A549 (cell line): Measurements from ENCODE around the gene CDKN2D. TPM values are rescaled to one million over a fixed set of nuclear protein-coding genes. Genes with fewer than 3 reads are reported as not detected.
"Not testable (repeated sequence)": the region's sequence is repeated elsewhere in the genome, so short reads cannot be mapped to it uniquely, and the experiment has no call there.

Experiments used
- ATAC-seq, 2 experiments: fragments of 200-7000 bp in 1 of 2; fragments of >200 bp in 1 of 2; cut with Nextera tagmentation in 1 of 2; cut with Tn5 transposase in 1 of 2; 3 replicates each; pipeline versions ENCODE4 v1.8.0 to v1.9.1; 2018 to 2020; ENCODE audit warnings: mild to moderate bottlenecking in 1 of 2, moderate library complexity in 1 of 2
- CTCF ChIA-PET: fragments of 300-600 bp; sonication (Branson Sonifier 250); formaldehyde crosslinking; extraction: SDS; loops from one replicate; lab custom pipeline; 2021; ENCODE audit warnings: antibody characterized with exemption, inconsistent platforms; lab: Yijun Ruan, JAX
- POLR2A ChIA-PET: fragments of 350-600 bp; formaldehyde crosslinking; extraction: SDS; loops from one replicate; lab custom pipeline; 2021; ENCODE audit warnings: antibody characterized with exemption, inconsistent platforms; lab: Yijun Ruan, JAX
- DNase-seq, 2 experiments: peaks; one replicate each; pipeline versions ENCODE4 v3.0.0 to v3.0.0-alpha.2; 2011 to 2016; ENCODE audit warnings: low read depth in 1 of 2, low spot score in 1 of 2
- FAIRE-seq: peaks from 2 replicates; lab custom pipeline; 2011; peaks lifted over from hg19 to GRCh38; lab: Jason Lieb, UNC
- H3K27ac ChIP-seq, 2 experiments: fragments of >200 bp; sonication (Bioruptor Twin); formaldehyde crosslinking; 3 replicates each; pipeline ENCODE4 v1.5.1; 2016 to 2017
- H3K4me1 ChIP-seq: fragments of >200 bp; sonication (Bioruptor Twin); formaldehyde crosslinking; 3 replicates; pipeline ENCODE4 v1.6.1; 2016
- H3K4me2 ChIP-seq: fragments of >200 bp; sonication (Bioruptor Twin); formaldehyde crosslinking; 3 replicates; pipeline ENCODE4 v1.6.1; 2016
- H3K4me3 ChIP-seq: fragments of >200 bp; sonication (Bioruptor Twin); formaldehyde crosslinking; 3 replicates; pipeline ENCODE4 v1.5.1; 2016
- H3K9me3 ChIP-seq: fragments of >200 bp; sonication (Bioruptor Twin); formaldehyde crosslinking; 3 replicates; pipeline ENCODE4 v1.6.1; 2016
- ATOH8 ChIP-seq: fragments of 250-450 bp; sonication (Bioruptor Pico); IDR thresholded peaks from 2 replicates; pipeline ENCODE4 v1.5.0; 2020; ENCODE audit warnings: low read depth, mild to moderate bottlenecking, moderate library complexity
- CTCF ChIP-seq: fragments of >200 bp; sonication (Bioruptor Twin); formaldehyde crosslinking; IDR thresholded peaks from 3 replicates; pipeline ENCODE4 v1.5.1; 2016
- EHMT2 ChIP-seq: fragments of 200-600 bp; sonication (generic); IDR thresholded peaks from 2 replicates; pipeline ENCODE4 v1.6.1; 2016; ENCODE audit warnings: antibody characterized with exemption, low read depth, mild to moderate bottlenecking, moderate library complexity
- MYC ChIP-seq: IDR thresholded peaks from 2 replicates; pipeline ENCODE4 v1.6.1; 2012; ENCODE audit warnings: mild to moderate bottlenecking, inconsistent platforms, low read length, improper control_type of control experiment, borderline replicate concordance
- RAD21 ChIP-seq, 2 experiments: fragments of >200 bp in 1 of 2; sonication (Bioruptor Twin) in 1 of 2; formaldehyde crosslinking in 1 of 2; IDR thresholded peaks in 1 of 2; conservative IDR thresholded peaks in 1 of 2; 2 replicates in 1 of 2; 3 replicates in 1 of 2; pipeline ENCODE4 v1.6.1; 2012 to 2018; ENCODE audit warnings: inconsistent platforms in 1 of 2
- RARB ChIP-seq: fragments of 250-450 bp; sonication (Bioruptor Pico); IDR thresholded peaks from 2 replicates; pipeline ENCODE4 v1.8.0; 2021; ENCODE audit warnings: mild to moderate bottlenecking, moderate library complexity
- TFCP2L1 ChIP-seq: fragments of 250-450 bp; sonication (Bioruptor Pico); IDR thresholded peaks from 2 replicates; pipeline ENCODE4 v1.5.0; 2021; ENCODE audit warnings: mild to moderate bottlenecking
- USF2 ChIP-seq: fragments of 450-650 bp; IDR thresholded peaks from 2 replicates; pipeline ENCODE4 v1.6.1; 2014; ENCODE audit warnings: antibody characterized with exemption
- WGBS: methylation state at CpG from one replicate; pipeline ENCODE4 v1.1.6; 2017; ENCODE audit errors: missing lambda C conversion rate; 5-methylcytosine and 5-hydroxymethylcytosine counted together
- polyA plus RNA-seq, 4 experiments: library from polyadenylated mRNA; depleted of rRNA in 3 of 4; stranded (reverse); fragments of >200 nt; fragmentation: RNase III in 1 of 4; extraction: RNeasy Plus Mini Kit Qiagen cat#74134 plus additional on column Dnase treatment in 1 of 4; gene quantifications; 2 replicates in 3 of 4; 3 replicates in 1 of 4; pipeline ENCODE4 v1.2.3, GENCODE V29; 2011 to 2017

The CDKN2D gene
- polyA plus RNA-seq, 2 of the 4 experiments (the other 2 are of a cell fraction) = 3.1 to 4.3 TPM

GRCh38 chr19:10552510-10553053, 16.2 kb downstream of the CDKN2D start:
- no peak for FAIRE-seq
- DNase-seq = peak; percentile 48
- H3K27ac ChIP-seq = no peak overlapping the region
- CTCF ChIA-PET = interaction anchor here (0.8 to 4.2 kb wide), 6 partner anchors 11 to 42 kb away, joined by 3 to 26 read pairs (median 4); partner anchors contain the start of gene KRI1
- 89% methylated on average over 10 of the region's 12 CpGs for WGBS
- ATAC-seq = peak; percentile 49 to 86; a peak in 5 of 6 replicates
- POLR2A ChIA-PET = interaction anchor here (0.5 to 0.6 kb wide), 2 partner anchors 9 to 24 kb away, joined by 4 to 5 read pairs; no protein-coding TSS in a partner anchor
- no peaks in the 10 kb centered on the region for H3K4me1 ChIP-seq
- no peak overlapping the region for H3K4me2 ChIP-seq
- no peaks in the 10 kb centered on the region for H3K9me3 ChIP-seq
- H3K4me3 ChIP-seq = no peak overlapping the region
- TF ChIP-seq USF2 (peak; percentile 71), MYC (no peak), CTCF (no peak), RARB (0 out of 2 replicates have a peak, but pooled peaks have one; percentile 20)
- TF ChIP-seq, all 56 proteins: peak for 2

GRCh38 chr19:10551698-10552301, 17.0 kb downstream of the CDKN2D start:
- no peak overlapping the region for H3K27ac ChIP-seq
- DNase-seq = peak in 1 of 2 experiments; percentile 72
- peak; percentile 64 to 75; a peak in 5 of 6 replicates for ATAC-seq
- TF ChIP-seq RAD21 (conservative IDR thresholded peaks at IDR 0.05 in 1 of 2, IDR thresholded peaks at IDR 0.05 in 1 of 2) = peak; percentile 26 to 40; a peak in 2 of 5 replicates
- no peak for TF ChIP-seq TFCP2L1
- TF ChIP-seq, all 56 proteins: peak for 1
- Histone ChIP-seq H3K4me2 (no peak overlapping the region), H3K9me3 (no peaks in the 10 kb centered on the region), H3K4me1 (no peaks in the 10 kb centered on the region), H3K4me3 (no peak overlapping the region)
- 84% methylated on average over 7 of the region's 12 CpGs for WGBS
- no peak for FAIRE-seq
- CTCF ChIA-PET = interaction anchor here (0.8 to 4.2 kb wide), 7 partner anchors 10 to 148 kb away, joined by 3 to 26 read pairs (median 5); partner anchors contain the start of gene KRI1
- POLR2A ChIA-PET = no interaction called here

GRCh38 chr19:10551006-10551405, 17.8 kb downstream of the CDKN2D start:
- WGBS = 91% methylated on average over 9 of the region's 9 CpGs

GRCh38 chr19:10550336-10550735, 18.4 kb downstream of the CDKN2D start:
- ChIA-PET POLR2A (no interaction called here), CTCF (interaction anchor here (1.2 to 4.2 kb wide), 3 partner anchors 9 to 146 kb away, joined by 5 to 26 read pairs (median 6); no protein-coding TSS in a partner anchor)
- WGBS = 94% methylated on average over 6 of the region's 6 CpGs
- Histone ChIP-seq H3K4me3 (no peak overlapping the region), H3K9me3 (no peaks in the 10 kb centered on the region), H3K4me2 (no peak overlapping the region), H3K27ac (no peak overlapping the region), H3K4me1 (no peaks in the 10 kb centered on the region)
- ATAC-seq (no peak), DNase-seq (no peak), FAIRE-seq (no peak)
- TF ChIP-seq ATOH8 (CRISPR knock-in tag) (no peak), EHMT2 (no peak)

More at GRCh38 chr19:10551006-10551405, 17.8 kb downstream of the CDKN2D start:
- H3K9me3 ChIP-seq, ATAC-seq, H3K27ac ChIP-seq, H3K4me3 ChIP-seq, H3K4me2 ChIP-seq, DNase-seq, POLR2A ChIA-PET, H3K4me1 ChIP-seq, FAIRE-seq: not testable (repeated sequence)
- CTCF ChIA-PET = interaction anchor here (1.0 to 4.2 kb wide), 5 partner anchors 9 to 147 kb away, joined by 3 to 26 read pairs (median 5); partner anchors contain the start of gene KRI1
